Left lung (tissue), 10 donors: ENCODE results near the gene POLR2B. TPM values are rescaled to one million over a fixed set of nuclear protein-coding genes. Genes with fewer than 3 reads are reported as not detected.

Experiments
- ATAC-seq: fragments of 200-7000 bp; cut with Tn5 transposase; one replicate; pipeline ENCODE4 v1.9.1; 2020; ENCODE audit warnings: moderate library complexity
- DNase-seq, 4 donors: peaks; one replicate each; pipeline ENCODE4 v3.0.0-alpha.2; 2013 to 2020
- H3K27ac ChIP-seq, 2 donors: fragments of 200-600 bp; sonication (generic) in 1 of 2; one replicate each; pipeline versions ENCODE4 v1.5.0 to v1.8.0; 2020 to 2021
- H3K27me3 ChIP-seq, 2 donors: fragments of 200-600 bp; sonication (generic) in 1 of 2; one replicate each; pipeline versions ENCODE4 v1.5.0 to v1.8.0; 2020 to 2021
- H3K36me3 ChIP-seq, 2 donors: fragments of 200-600 bp; sonication (generic) in 1 of 2; one replicate each; pipeline versions ENCODE4 v1.5.0 to v1.8.0; 2020 to 2021
- H3K4me1 ChIP-seq, 2 donors: fragments of 200-600 bp; one replicate each; pipeline ENCODE4 v1.8.0; 2021
- H3K4me3 ChIP-seq, 2 donors: fragments of 200-600 bp; sonication (generic) in 1 of 2; one replicate each; pipeline versions ENCODE4 v1.5.0 to v1.8.0; 2020 to 2021; ENCODE audit warnings: mild to moderate bottlenecking in 1 of 2
- H3K9me3 ChIP-seq, 2 donors: fragments of 200-600 bp; sonication (generic) in 1 of 2; one replicate each; pipeline versions ENCODE4 v1.5.0 to v1.8.0; 2020 to 2021
- intact Hi-C, 2 donors: fragments of 100-400 bp; cut with DNase I; formaldehyde crosslinking; loops; one replicate each; pipeline versions ENCODE4 v1.11.2 to v1.14.2; 2022
- polyA plus RNA-seq, 6 donors: library from polyadenylated mRNA; unstranded; fragments of 120-200 nt; gene quantifications; one replicate each; pipeline ENCODE4 v1.2.1, GENCODE V29; 2013; ENCODE audit not compliant: insufficient read length in 6 of 6
- total RNA-seq, 2 donors: library from RNA; stranded (reverse); fragmentation: NEBNext Ultra II Directional; extraction: Animal tissue kit (Norgen Biotek cat#: 25700); gene quantifications; one replicate each; pipeline ENCODE4 v1.2.1, GENCODE V29; 2021
- TF ChIP-seq, protein P1 (sequence below), 2 donors: fragments of 200-600 bp; sonication (generic) in 1 of 2; IDR thresholded peaks; one replicate each; pipeline versions ENCODE4 v1.5.0 to v1.8.0; 2021; ENCODE audit warnings: antibody characterized with exemption in 2 of 2
- donor health status: DM: no; HTN: yes; CAD: no.
- donor health status: DM: no; HTN: no; CAD: no.

The POLR2B gene
- total and polyA plus RNA-seq, 8 donors = 62.1 to 126 (median 112) TPM

GRCh38 chr4:56990109-56990905 is 11.6 kb downstream of the POLR2B start:
- no peak overlapping the region for H3K4me3 ChIP-seq
- H3K4me1 ChIP-seq = no peaks in the 10 kb centered on the region
- DNase-seq (no peak), ATAC-seq (no peak)
- H3K36me3 ChIP-seq = peaks cover 0 to 89% of the 10 kb centered on the region in 2 donors
- H3K9me3 ChIP-seq = no peaks in the 10 kb centered on the region
- H3K27ac ChIP-seq = no peak overlapping the region
- no peaks in the 10 kb centered on the region for H3K27me3 ChIP-seq
- TF ChIP-seq, protein P1, sequence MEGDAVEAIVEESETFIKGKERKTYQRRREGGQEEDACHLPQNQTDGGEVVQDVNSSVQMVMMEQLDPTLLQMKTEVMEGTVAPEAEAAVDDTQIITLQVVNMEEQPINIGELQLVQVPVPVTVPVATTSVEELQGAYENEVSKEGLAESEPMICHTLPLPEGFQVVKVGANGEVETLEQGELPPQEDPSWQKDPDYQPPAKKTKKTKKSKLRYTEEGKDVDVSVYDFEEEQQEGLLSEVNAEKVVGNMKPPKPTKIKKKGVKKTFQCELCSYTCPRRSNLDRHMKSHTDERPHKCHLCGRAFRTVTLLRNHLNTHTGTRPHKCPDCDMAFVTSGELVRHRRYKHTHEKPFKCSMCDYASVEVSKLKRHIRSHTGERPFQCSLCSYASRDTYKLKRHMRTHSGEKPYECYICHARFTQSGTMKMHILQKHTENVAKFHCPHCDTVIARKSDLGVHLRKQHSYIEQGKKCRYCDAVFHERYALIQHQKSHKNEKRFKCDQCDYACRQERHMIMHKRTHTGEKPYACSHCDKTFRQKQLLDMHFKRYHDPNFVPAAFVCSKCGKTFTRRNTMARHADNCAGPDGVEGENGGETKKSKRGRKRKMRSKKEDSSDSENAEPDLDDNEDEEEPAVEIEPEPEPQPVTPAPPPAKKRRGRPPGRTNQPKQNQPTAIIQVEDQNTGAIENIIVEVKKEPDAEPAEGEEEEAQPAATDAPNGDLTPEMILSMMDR (IDR thresholded peaks at IDR 0.05) = no peak
- intact Hi-C loops = no loop called here

DNA sequence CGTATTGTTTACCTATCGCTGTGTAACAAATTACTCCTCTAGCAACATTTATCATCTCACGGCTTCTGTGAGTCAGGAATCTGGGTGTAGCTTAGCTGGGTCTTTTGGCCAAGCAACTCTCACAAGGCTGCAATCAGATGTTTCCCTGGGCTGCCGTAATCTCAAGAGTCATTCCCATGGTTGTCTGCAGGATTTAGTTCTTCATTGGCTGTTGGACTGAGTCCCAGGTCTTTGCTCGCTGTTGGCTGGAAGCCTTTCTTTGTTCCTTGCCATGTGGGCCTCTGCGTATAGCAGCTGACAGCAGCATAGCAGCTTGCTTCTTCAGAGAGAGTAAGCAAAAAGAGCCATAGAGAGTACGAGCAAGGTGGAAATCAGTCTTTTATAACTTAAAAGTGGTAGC is 16.8 kb downstream of the POLR2B start:
- ATAC-seq (peak; percentile 80), DNase-seq (peak in 2 of 4 donors; percentile 68 to 87)
- H3K36me3 ChIP-seq = peaks cover 0 to 93% of the 10 kb centered on the region in 2 donors
- intact Hi-C loops = no loop called here
- H3K27ac ChIP-seq = no peak overlapping the region
- no peak overlapping the region for H3K4me3 ChIP-seq
- H3K4me1 ChIP-seq = no peaks in the 10 kb centered on the region
- TF ChIP-seq, protein P1 (IDR thresholded peaks at IDR 0.05) = no peak
- no peaks in the 10 kb centered on the region for H3K9me3 ChIP-seq
- no peaks in the 10 kb centered on the region for H3K27me3 ChIP-seq

- DNase-seq (no peak), ATAC-seq (no peak)
- H3K4me1 ChIP-seq = no peaks in the 10 kb centered on the region
- H3K27me3 ChIP-seq = no peaks in the 10 kb centered on the region
- H3K4me3 ChIP-seq = no peak overlapping the region
- H3K36me3 ChIP-seq = peaks cover under 1 to 94% of the 10 kb centered on the region in 2 donors
- no peak overlapping the region for H3K27ac ChIP-seq
- no peaks in the 10 kb centered on the region for H3K9me3 ChIP-seq
- intact Hi-C loops = no loop called here
- TF ChIP-seq, protein P1 (IDR thresholded peaks at IDR 0.05) = no peak
Measured at GRCh38 chr4:56999751-57000150, 21.1 kb downstream of the POLR2B start.

GRCh38 chr4:57013543-57014120 is 34.9 kb downstream of the POLR2B start:
- Histone ChIP-seq H3K36me3 (peaks cover 3 to 99% of the 10 kb centered on the region in 2 donors), H3K27ac (no peak overlapping the region), H3K27me3 (no peaks in the 10 kb centered on the region), H3K9me3 (no peaks in the 10 kb centered on the region), H3K4me3 (no peak overlapping the region), H3K4me1 (no peaks in the 10 kb centered on the region)
- TF ChIP-seq, protein P1 (IDR thresholded peaks at IDR 0.05) = no peak
- ATAC-seq (no peak), DNase-seq (no peak)
- intact Hi-C loops = no loop called here

- TF ChIP-seq, protein P1 (IDR thresholded peaks at IDR 0.05) = no peak
- intact Hi-C loops = no loop called here
- Histone ChIP-seq H3K27me3 (no peaks in the 10 kb centered on the region), H3K4me3 (no peak overlapping the region), H3K9me3 (no peaks in the 10 kb centered on the region), H3K4me1 (peaks cover 0 to 9% of the 10 kb centered on the region in 2 donors), H3K36me3 (peaks cover 3 to 99% of the 10 kb centered on the region in 2 donors), H3K27ac (no peak overlapping the region)
- DNase-seq (no peak), ATAC-seq (no peak)
Measured at GRCh38 chr4:57018980-57019379, 40.3 kb downstream of the POLR2B start.
